ENCODE data around the gene STRA6. TPM values are rescaled to one million over a fixed set of nuclear protein-coding genes. Genes with fewer than 3 reads are reported as not detected.

STRA6 gene
- total and polyA plus RNA-seq, 2 donors (not counting 1 experiment from before 2014, with no cell fraction given), result not detected

GRCh38 chr15:74233851-74234597 is 31.4 kb upstream of the STRA6 start:
- Mint-ChIP-seq H3K4me1 (peaks cover 13% of the 10 kb centered on the region), H3K9me3 (ENCODE audit: insufficient read depth) (no peaks in the 10 kb centered on the region), H3K4me3 (no peak overlapping the region), H3K27me3 (peaks cover 7% of the 10 kb centered on the region), H3K27ac (no peak overlapping the region)
- intact Hi-C loops (cut with micrococcal nuclease), result no loop called here
- Histone ChIP-seq H3K27ac (ENCODE audit: low read length in 2 of 2) (no peak overlapping the region), H4K20me1 (ENCODE audit: control insufficient read depth, insufficient read depth, low read length, poor library complexity, severe bottlenecking) (no peaks in the 10 kb centered on the region), H3K36me3 (replicated peaks in 1 of 2; ENCODE audit: control extremely low read depth in 1 of 2, control insufficient read depth in 1 of 2, extremely low read depth in 1 of 2, insufficient read depth in 2 of 2, low read length in 1 of 2) (no peaks in the 10 kb centered on the region), H2AFZ (ENCODE audit: insufficient read depth, low read depth, low read length, poor library complexity, severe bottlenecking) (no peak overlapping the region), H3K79me2 (ENCODE audit: control insufficient read depth, insufficient read depth, low read length) (no peaks in the 10 kb centered on the region), H3K9me3 (ENCODE audit: control extremely low read depth in 1 of 3, control insufficient read depth in 2 of 3, insufficient read depth in 1 of 3, low read length in 2 of 3) (no peaks in the 10 kb centered on the region), H3K27me3 (replicated peaks in 1 of 4; ENCODE audit: control extremely low read depth in 1 of 4, control insufficient read depth in 3 of 4, insufficient read depth in 4 of 4, low read length in 3 of 4) (peaks cover 0 to 6% (median 0%) of the 10 kb centered on the region in 4 experiments), H3K4me3 (ENCODE audit: control extremely low read depth in 1 of 5, extremely low read depth in 1 of 5, insufficient read depth in 1 of 5, low read depth in 2 of 5, low read length in 4 of 5) (no peak overlapping the region), H3K9ac (ENCODE audit: low read length) (no peak overlapping the region), H3K4me2 (replicated peaks; ENCODE audit: low read depth, low read length, poor library complexity, severe bottlenecking) (no peak overlapping the region), H3K4me1 (ENCODE audit: control insufficient read depth in 2 of 2, insufficient read depth in 2 of 2, low read length in 2 of 2) (peaks cover 0 to 16% of the 10 kb centered on the region in 2 donors)
- ChIA-PET CTCF (no interaction called here), POLR2A (interaction anchor here (0.6 kb wide), 1 partner anchor 67 kb away, joined by 4 read pairs; no protein-coding TSS in a partner anchor)
- DNase-seq (no peak), ATAC-seq (ENCODE audit: low read depth) (no peak)
- 85% methylated on average over 3 of the region's 3 CpGs for WGBS (ENCODE audit: insufficient coverage)
- no peak for TF ChIP-seq CTCF (IDR thresholded peaks at IDR 0.05)

GRCh38 chr15:74233373-74233772 is 30.8 kb upstream of the STRA6 start:
- H3K27me3 Mint-ChIP-seq, result peaks cover 7% of the 10 kb centered on the region
- ChIA-PET CTCF (no interaction called here), POLR2A (no interaction called here)
- Histone ChIP-seq H3K4me1 (ENCODE audit: control insufficient read depth in 2 of 2, insufficient read depth in 2 of 2, low read length in 2 of 2) (peaks cover 0 to 16% of the 10 kb centered on the region in 2 donors), H3K9me3 (ENCODE audit: control extremely low read depth in 1 of 3, control insufficient read depth in 2 of 3, insufficient read depth in 1 of 3, low read length in 2 of 3) (no peaks in the 10 kb centered on the region), H3K27ac (ENCODE audit: low read length in 2 of 2) (no peak overlapping the region), H3K27me3 (replicated peaks in 1 of 4; ENCODE audit: control extremely low read depth in 1 of 4, control insufficient read depth in 3 of 4, insufficient read depth in 4 of 4, low read length in 3 of 4) (peaks cover 0 to 6% (median 0%) of the 10 kb centered on the region in 4 experiments), H3K36me3 (replicated peaks in 1 of 2; ENCODE audit: control extremely low read depth in 1 of 2, control insufficient read depth in 1 of 2, extremely low read depth in 1 of 2, insufficient read depth in 2 of 2, low read length in 1 of 2) (no peaks in the 10 kb centered on the region), H2AFZ (ENCODE audit: insufficient read depth, low read depth, low read length, poor library complexity, severe bottlenecking) (no peak overlapping the region), H3K4me2 (replicated peaks; ENCODE audit: low read depth, low read length, poor library complexity, severe bottlenecking) (no peak overlapping the region), H4K20me1 (ENCODE audit: control insufficient read depth, insufficient read depth, low read length, poor library complexity, severe bottlenecking) (no peaks in the 10 kb centered on the region), H3K79me2 (ENCODE audit: control insufficient read depth, insufficient read depth, low read length) (no peaks in the 10 kb centered on the region), H3K9ac (ENCODE audit: low read length) (no peak overlapping the region), H3K4me3 (ENCODE audit: control extremely low read depth in 1 of 5, extremely low read depth in 1 of 5, insufficient read depth in 1 of 5, low read depth in 2 of 5, low read length in 4 of 5) (no peak overlapping the region)
- TF ChIP-seq CTCF (IDR thresholded peaks at IDR 0.05), result no peak
- no peak for TF ChIP-seq EZH2 (IDR thresholded peaks at IDR 0.05; ENCODE audit: borderline replicate concordance, insufficient read depth, low read depth, low read length, poor library complexity, severe bottlenecking)
- DNase-seq (no peak), ATAC-seq (ENCODE audit: low read depth) (no peak)
- H3K4me1 Mint-ChIP-seq, result peaks cover 13% of the 10 kb centered on the region
- intact Hi-C loops (cut with micrococcal nuclease), result no loop called here
- H3K4me3 Mint-ChIP-seq, result no peak overlapping the region
- no peaks in the 10 kb centered on the region for H3K9me3 Mint-ChIP-seq (ENCODE audit: insufficient read depth)
- 91% methylated on average over 6 of the region's 6 CpGs for WGBS (ENCODE audit: insufficient coverage)
- no peak overlapping the region for H3K27ac Mint-ChIP-seq
